ENCODE data around the gene BRDT. TPM values are rescaled to one million over a fixed set of nuclear protein-coding genes. Genes with fewer than 3 reads are reported as not detected.

Gene BRDT
- total RNA-seq, 2 experiments from 2014 or later, result not detected

- peaks cover 2% of the 10 kb centered on the region for H3K27me3 Mint-ChIP-seq
- H3K27ac Mint-ChIP-seq, result no peak overlapping the region
- H3K4me3 Mint-ChIP-seq, result no peak overlapping the region
- no peak for TF ChIP-seq CTCF (IDR thresholded peaks at IDR 0.05)
- ATAC-seq (no peak), DNase-seq (no peak)
- H3K36me3 Mint-ChIP-seq (ENCODE audit: low read depth), result no peaks in the 10 kb centered on the region
- H3K4me1 Mint-ChIP-seq (ENCODE audit: low read depth), result no peaks in the 10 kb centered on the region
- intact Hi-C loops (cut with micrococcal nuclease), result no loop called here
- ChIA-PET POLR2A (interaction anchor here (0.7 kb wide), 1 partner anchor 39 kb away, joined by 4 read pairs; no protein-coding TSS in a partner anchor), CTCF (no interaction called here)
- no peaks in the 10 kb centered on the region for H3K9me3 Mint-ChIP-seq
These were observed 30.2 kb downstream of the BRDT start for GRCh38 chr1:91979383-91979782.

GRCh38 chr1:91980663-91981062 lies 31.5 kb downstream of the BRDT start:
- Mint-ChIP-seq H3K27me3 (peaks cover 2% of the 10 kb centered on the region), H3K27ac (no peak overlapping the region), H3K36me3 (ENCODE audit: low read depth) (no peaks in the 10 kb centered on the region), H3K4me1 (ENCODE audit: low read depth) (no peaks in the 10 kb centered on the region), H3K9me3 (no peaks in the 10 kb centered on the region), H3K4me3 (no peak overlapping the region)
- DNase-seq, result no peak
- ATAC-seq, result no peak
- ChIA-PET POLR2A (no interaction called here), CTCF (interaction anchor here (1.1 kb wide), 1 partner anchor 17 kb away, joined by 3 read pairs; no protein-coding TSS in a partner anchor)
- no peak for TF ChIP-seq CTCF (IDR thresholded peaks at IDR 0.05)
- intact Hi-C loops (cut with micrococcal nuclease), result no loop called here

- no peak for TF ChIP-seq CTCF (IDR thresholded peaks at IDR 0.05)
- no peaks in the 10 kb centered on the region for H3K9me3 Mint-ChIP-seq
- H3K4me1 Mint-ChIP-seq (ENCODE audit: low read depth), result no peaks in the 10 kb centered on the region
- no peak for DNase-seq
- H3K27me3 Mint-ChIP-seq, result peaks cover 2% of the 10 kb centered on the region
- ChIA-PET POLR2A (no interaction called here), CTCF (interaction anchor here (1.3 kb wide), 1 partner anchor 15 kb away, joined by 4 read pairs; no protein-coding TSS in a partner anchor)
- H3K36me3 Mint-ChIP-seq (ENCODE audit: low read depth), result no peaks in the 10 kb centered on the region
- H3K27ac Mint-ChIP-seq, result no peak overlapping the region
- H3K4me3 Mint-ChIP-seq, result no peak overlapping the region
- ATAC-seq, result no peak
- intact Hi-C loops (cut with micrococcal nuclease), result no loop called here
These were observed 32.9 kb downstream of the BRDT start for GRCh38 chr1:91981996-91982609.

GRCh38 chr1:91993256-91993655 lies 44.1 kb downstream of the BRDT start:
- Mint-ChIP-seq H3K9me3 (no peaks in the 10 kb centered on the region), H3K27ac (no peak overlapping the region), H3K4me3 (no peak overlapping the region), H3K27me3 (peaks cover 1% of the 10 kb centered on the region), H3K4me1 (ENCODE audit: low read depth) (no peaks in the 10 kb centered on the region), H3K36me3 (ENCODE audit: low read depth) (no peaks in the 10 kb centered on the region)
- no peak for DNase-seq
- CTCF ChIA-PET, result interaction anchor here (0.8 to 1.2 kb wide), 3 partner anchors 38 to 305 kb away, joined by 3 to 5 read pairs (median 3); partner anchors contain the start of gene GLMN
- no peak for ATAC-seq
- no peak for TF ChIP-seq CTCF (IDR thresholded peaks at IDR 0.05)
- intact Hi-C loops (cut with micrococcal nuclease), result no loop called here
- POLR2A ChIA-PET, result no interaction called here

- peak; percentile 57 for DNase-seq
- ChIA-PET CTCF (interaction anchor here (0.6 to 5.6 kb wide), 42 partner anchors 8 to 821 kb away, joined by 3 to 36 read pairs (median 4); no protein-coding TSS in a partner anchor), POLR2A (no interaction called here)
- intact Hi-C loops (cut with micrococcal nuclease), result loop anchor here (5.0 kb wide), 1 partner anchor 625 kb away; no protein-coding TSS in a partner anchor
- H3K9me3 Mint-ChIP-seq, result no peaks in the 10 kb centered on the region
- peaks cover 1% of the 10 kb centered on the region for H3K27me3 Mint-ChIP-seq
- H3K4me3 Mint-ChIP-seq, result no peak overlapping the region
- no peak overlapping the region for H3K27ac Mint-ChIP-seq
- TF ChIP-seq CTCF (IDR thresholded peaks at IDR 0.05), result peak; percentile 68
- no peaks in the 10 kb centered on the region for H3K36me3 Mint-ChIP-seq (ENCODE audit: low read depth)
- ATAC-seq, result peak; percentile 42
- no peaks in the 10 kb centered on the region for H3K4me1 Mint-ChIP-seq (ENCODE audit: low read depth)
These were observed 48.5 kb downstream of the BRDT start for GRCh38 chr1:91997607-91998195.
